ENCODE results near the gene SF1.

Gene SF1

GRCh38 chr11:64801561-64802369, 23.4 kb upstream of the SF1 start:
- no peak for DNase-seq (ENCODE audit: low read depth)

DNA sequence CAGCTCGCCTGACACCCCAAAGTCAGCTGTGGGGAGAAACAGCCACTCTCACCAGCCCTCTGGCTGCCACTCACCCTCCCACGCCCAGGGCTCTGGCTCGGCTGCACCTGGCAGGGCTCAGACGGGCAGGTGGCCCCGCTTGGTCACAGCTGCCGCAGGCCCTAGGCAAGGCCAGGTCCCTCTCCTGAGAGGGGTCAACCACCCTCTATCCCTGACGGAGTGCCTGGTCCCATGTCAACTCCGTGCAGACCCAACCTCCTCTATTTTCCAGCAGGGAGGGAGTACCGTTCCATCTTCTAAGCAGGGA, 22.8 kb upstream of the SF1 start:
- DNase-seq (ENCODE audit: low read depth) = no peak

GRCh38 chr11:64800303-64801157, 22.2 kb upstream of the SF1 start:
- no peak for DNase-seq (ENCODE audit: low read depth)

- no peak for DNase-seq (ENCODE audit: low read depth)
Measured at GRCh38 chr11:64799623-64800302, 21.4 kb upstream of the SF1 start.

DNA sequence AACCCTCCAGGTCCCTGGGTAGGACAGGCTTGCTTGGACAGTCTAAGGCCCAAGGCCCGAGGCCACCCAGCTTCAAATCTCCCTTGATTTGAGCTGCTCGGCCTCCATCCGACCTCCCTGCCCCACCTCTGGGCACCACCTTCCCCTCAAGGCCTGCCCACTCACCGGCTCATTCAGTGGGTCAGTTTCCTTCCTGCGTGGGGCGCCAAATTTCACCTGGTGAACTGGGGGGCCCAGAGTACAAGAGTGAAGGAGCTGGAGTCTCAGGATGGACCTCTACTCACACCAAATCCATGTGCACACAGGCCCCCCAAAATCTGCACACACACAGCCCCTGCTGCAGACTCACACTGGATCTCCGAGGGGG, 20.9 kb upstream of the SF1 start:
- no peak for DNase-seq (ENCODE audit: low read depth)

- no peak for DNase-seq (ENCODE audit: low read depth)
Measured at GRCh38 chr11:64796757-64797541, 18.6 kb upstream of the SF1 start.

DNA sequence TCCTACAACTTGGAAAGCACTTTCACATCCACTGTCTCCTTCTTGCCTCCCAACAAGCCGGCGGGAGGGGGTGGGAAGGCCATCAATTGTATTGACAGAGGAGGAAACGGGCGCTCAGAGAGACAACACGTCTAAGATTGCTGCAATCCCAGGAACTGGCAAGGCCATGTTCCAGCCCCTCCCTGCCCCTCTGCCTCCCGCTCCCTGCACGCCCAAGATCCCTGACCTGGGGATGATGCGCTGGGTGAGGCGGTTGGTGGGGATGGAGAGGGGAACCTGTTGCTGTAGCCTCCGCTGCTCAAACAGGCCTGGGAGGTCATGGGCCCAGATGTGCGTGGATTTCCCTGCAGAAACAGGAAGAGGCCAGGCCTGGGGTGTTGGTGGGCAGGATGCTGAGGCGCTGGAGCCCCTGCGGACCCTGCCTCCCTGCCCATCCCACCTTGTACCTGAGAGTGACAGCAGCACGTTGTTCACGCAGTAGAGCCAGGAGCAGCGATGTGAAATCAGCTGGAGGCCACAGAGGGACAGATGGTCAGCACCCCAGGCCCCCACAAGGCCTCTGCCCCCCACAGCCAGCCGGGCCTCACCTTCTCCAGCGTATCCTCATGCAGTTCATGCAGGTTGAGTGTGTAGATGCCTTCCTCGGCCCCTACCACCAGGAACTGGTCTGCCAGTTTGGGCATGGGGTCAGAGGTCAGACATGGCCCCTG, 17.9 kb upstream of the SF1 start:
- DNase-seq (ENCODE audit: low read depth) = no peak

DNA sequence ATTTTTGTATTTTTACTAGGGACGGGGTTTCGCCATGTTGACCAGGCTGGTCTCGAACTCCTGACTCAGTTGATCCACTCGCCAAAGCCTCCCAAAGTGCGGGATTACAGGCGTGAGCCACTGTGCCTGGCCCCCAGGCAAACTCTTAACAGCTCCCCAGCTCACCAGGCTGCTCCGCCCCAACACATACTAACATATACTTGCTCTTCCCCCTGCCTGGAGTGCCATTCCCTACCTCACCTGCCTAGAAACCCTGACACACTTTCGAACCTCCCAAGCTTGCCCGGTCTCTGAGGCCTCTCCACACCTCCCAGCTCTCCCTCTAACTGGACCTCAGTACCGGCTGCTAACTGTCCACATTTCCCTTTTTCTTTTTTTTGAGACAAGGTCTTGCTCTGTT, 16.2 kb upstream of the SF1 start:
- no peak for DNase-seq (ENCODE audit: low read depth)

- DNase-seq (ENCODE audit: low read depth) = no peak
Measured at GRCh38 chr11:64793271-64794160, 15.2 kb upstream of the SF1 start.

DNA sequence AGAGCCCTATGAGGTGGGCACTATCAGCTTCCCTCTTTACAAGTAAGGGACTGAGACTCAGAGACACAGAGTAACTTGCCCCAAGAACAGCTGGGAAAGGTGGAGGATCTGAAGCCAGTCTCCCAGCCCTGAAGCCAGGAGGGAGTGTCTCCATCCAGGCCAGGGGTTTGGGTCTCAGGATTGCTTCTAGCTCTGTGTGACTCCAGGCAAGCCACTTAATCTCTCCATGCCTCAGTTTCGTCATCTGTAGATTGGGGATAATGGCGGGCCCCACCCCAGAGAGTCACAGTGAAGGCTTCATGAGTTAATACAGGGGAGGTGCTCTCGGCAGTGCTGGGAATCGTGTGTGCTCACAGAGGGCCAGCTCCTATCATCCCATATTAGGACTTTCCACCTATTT, 14.1 kb upstream of the SF1 start:
- DNase-seq (ENCODE audit: low read depth) = no peak

DNA sequence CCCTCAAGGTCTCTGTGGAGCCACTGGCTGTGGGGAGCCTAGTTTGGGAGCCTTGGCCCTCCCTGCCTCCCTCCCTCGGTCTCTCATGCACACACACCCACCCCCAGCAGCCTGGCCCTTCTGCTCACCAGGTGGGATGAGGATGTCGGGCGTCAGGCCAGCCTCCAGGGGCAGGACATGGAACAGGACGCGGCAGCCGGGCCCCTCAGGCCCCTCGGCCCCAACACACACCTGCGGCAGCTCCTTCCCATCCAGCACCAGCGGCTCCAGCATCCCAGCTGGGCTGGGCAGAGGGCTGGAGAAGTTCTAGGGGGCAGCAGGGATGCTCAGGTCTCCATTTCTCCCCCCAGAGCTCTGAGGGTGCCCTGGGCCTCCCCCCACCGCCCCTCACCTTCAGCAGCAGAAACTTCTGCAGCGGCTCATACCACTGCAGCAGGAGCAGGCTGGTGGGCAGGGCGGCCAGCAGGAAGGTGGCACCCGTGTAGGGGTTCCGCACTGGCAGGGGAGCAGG, 13.5 kb upstream of the SF1 start:
- no peak for DNase-seq (ENCODE audit: low read depth)

- no peak for DNase-seq (ENCODE audit: low read depth)
Measured at GRCh38 chr11:64790205-64791095, 12.1 kb upstream of the SF1 start.

DNA sequence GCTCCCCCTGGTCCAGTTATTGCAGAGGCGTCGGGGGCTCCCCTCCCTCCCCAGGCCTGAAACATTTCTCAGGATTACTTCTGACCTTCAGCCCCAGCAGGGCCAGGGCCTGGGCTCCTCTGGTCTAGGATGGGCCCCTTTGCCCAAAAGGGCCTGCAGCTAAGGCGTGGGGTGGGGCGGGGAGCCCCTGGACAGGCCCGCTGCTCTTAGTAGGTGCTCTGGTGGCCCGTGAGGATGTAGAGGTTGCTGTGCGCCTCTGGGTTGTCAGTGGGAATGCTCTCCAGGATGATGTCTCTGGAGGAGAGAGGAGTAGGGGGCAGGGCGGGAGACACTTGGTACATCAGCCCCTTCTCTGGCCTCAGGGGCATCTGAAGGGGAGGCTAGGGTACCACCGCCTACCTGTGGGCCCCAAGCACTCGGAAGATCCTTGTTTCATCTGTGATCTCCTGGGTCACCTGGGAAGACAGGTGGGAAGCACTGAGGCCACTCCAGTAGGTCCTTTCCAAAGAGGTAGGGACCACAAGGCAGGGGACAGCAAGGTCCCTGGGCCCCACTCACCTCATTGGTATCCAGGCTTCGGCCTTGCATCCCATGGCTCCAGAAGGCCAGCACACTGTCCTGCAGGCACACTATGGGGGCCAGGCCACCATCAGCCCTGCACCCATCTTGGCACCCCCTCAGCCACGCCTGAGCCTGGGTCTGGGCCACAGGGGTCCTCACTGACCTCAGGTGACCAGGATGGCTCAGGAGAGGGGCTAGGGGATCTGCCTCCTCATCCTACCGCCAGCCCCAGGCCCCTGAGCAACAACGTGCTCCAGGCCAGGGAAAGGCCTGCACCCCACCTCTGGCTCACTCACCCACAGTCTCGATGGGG, 11.2 kb upstream of the SF1 start:
- DNase-seq (ENCODE audit: low read depth) = no peak

DNA sequence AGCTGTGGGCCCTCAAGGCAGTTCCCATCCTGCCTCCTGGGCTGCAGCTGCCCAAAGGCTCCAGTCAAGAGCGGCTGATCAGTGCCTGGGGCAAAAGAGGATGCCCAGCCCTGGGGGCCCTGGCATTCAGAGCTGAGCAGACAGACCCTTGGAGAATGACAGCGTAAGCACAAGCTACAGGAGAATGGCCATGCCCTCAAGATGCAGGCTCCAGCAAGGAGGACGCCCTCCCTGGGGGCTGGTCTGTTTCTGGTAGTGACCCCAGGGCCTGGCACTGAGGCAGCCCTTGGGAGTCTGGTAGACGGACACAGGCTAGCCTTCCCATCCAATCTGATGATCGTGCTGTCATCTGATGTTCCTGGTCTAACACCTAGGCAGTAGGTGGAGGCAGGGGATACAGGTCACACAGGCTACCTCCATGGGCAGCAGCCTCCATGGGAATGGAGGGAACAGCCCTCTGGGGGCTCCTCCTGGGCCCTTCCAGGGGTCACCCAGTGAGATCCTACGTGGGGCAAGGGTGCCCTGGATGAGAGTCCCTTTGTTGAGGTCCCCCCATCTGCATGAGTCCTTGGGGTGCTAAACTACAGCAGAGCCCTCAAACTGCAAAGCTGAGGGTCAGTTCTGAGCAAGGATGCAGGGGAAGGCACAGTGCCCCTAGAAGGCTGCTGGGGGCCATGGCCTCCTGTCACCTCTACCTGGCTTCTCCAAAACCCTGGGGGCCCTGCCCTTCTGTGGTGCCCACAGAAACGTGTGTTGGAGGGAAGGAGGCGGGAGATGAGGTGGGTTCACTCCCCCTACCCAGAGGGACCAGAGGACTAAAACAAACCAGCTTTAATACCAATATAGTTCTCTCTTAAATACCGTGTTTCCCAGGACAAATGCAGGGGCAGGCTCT, 10.2 kb upstream of the SF1 start:
- DNase-seq (ENCODE audit: low read depth) = no peak

- DNase-seq (ENCODE audit: low read depth) = no peak
Measured at GRCh38 chr11:64787526-64788320, 9.4 kb upstream of the SF1 start.

GRCh38 chr11:64786308-64786707, 8.0 kb upstream of the SF1 start:
- no peak for DNase-seq (ENCODE audit: low read depth)

Data from activated T-cell treated with anti-CD3 and anti-CD28 coated beads for 24 hours (primary cell).